GM19025 (cell line): ENCODE data around the gene PCSK5.

Experiments
- ATAC-seq: cut with Tn5 transposase; IDR thresholded peaks from one replicate; pipeline ENCODE4 v1.9.1; 2021; ENCODE audit warnings: mild to moderate bottlenecking, low read depth, moderate library complexity; ENCODE audit not compliant: unreplicated experiment

The PCSK5 gene

DNA sequence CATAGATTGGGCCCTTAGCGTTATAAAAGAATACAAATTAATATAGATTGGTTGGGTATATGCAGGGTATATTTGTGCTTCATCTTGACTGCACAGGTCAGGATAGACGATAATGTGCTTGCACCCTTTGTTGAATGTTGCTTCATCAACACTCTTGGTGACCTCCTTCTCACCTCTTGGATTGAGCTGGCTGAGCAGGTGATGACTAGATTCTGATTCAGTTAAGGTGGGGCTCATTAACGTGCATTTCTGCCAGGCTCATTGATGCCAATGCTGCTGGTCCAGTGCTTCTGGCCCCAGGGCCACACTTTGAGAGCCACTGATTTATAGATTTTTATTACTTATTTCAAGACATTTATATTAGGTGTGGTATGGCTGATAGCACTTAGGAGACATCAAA, 27.7 kb downstream of the PCSK5 start:
- no peak for ATAC-seq

DNA sequence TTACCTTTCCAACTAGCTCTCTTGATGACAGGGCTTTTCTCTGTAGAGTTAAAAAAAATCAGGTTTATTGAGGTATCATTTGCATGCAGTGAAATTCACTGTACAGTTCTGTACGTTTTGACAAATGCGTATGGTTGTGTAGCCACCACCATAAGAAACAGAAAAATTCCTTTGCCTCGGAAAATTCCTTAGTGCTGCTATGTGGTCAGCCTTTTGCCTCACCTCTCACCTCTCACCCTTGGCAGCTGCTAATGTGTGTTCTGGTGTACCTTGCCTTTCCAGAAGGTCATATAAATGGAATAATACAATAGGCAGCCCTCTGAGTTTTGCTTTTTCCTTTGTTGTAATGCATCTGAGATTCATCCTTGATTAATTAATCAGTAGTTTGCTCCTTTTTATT, 28.4 kb downstream of the PCSK5 start:
- no peak for ATAC-seq

DNA sequence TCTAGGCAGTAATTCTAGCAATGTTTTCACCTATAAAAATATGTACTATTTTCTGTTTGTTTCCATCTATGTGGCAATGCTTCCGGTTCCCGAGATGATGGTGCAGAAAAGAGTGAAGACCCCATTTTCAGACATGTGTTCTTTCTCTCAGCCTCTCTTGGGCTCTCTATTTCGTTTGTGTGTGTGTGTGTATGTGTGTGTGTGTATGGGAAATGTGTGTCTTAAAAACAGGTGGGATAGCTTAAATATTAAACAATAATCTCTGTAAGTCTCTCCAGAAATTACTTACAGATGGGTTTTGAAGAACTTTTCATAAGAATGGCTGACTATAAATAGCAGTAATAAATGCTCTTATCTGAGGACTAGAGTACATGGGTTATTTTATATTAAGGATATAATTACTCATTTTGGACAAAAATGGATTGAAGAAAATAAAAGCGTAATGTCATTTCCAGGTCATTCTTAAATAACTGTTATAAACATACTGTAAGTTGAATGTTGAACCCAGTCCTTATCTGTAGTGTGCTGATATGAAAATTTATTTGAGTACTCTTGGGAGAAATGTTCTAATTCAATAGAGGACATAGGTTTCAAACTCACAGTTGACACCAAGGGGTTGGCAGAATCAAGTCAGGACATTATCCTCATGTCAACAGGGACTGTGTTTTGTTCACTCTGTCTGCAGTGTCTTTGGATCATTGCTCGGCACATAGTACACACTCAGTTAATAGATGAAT, 31.1 kb downstream of the PCSK5 start:
- no peak for ATAC-seq

DNA sequence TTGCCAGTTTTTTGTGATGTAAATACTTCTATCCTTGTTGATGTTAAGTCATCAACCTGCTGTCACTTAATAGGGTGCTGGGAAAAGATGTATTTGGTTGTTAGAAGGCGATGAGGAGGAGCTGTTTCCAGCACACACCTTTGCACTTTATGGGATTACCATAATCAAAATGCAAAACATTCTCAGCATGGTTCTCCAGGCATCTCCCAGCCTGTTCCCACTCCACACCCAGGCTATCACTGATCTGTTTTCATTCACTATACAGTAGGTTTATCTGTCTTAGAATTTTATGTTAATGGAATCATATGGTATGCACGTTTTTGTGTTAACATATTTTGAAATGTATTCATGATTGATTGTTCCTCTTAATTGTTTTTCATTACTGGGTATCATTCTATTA, 35.9 kb downstream of the PCSK5 start:
- ATAC-seq, result no peak

DNA sequence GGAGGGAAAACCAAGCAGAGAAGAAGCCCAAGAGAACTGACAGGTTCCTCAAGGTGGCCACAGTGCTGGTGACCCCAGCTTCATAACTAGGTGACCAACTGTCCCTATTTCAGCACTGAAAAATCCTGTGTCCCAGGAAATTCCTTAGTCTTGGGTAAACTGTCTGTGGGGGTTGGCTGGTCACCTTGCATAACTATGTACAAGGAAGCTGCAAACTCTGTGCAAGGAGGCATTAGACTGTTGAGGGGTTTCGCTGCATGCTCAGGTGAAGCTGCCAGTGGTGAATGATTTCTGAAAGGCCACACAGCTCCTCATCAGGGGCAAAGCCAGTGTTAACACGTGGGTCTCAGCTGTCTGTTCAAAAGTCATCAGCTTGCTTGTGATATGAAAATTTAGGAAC, 36.9 kb downstream of the PCSK5 start:
- ATAC-seq, result no peak

DNA sequence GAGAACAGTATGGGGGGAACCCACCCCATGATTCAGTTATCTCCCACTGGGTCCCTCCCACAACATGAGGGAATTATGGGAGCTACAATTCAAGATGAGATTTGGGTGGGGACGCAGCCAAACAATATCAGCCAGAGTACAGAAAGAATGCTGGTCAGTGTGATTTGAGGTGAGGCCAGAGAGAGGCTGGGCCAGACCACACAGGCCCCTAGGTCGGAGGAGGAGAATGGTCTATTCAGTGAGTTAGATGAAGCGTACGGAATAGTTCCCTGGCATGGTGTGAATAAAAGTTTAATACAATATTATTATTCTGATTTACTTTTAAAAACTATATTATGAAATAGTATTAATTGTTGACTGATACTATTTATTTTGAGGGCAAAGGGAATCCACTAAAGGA, 39.7 kb downstream of the PCSK5 start:
- ATAC-seq, result no peak

DNA sequence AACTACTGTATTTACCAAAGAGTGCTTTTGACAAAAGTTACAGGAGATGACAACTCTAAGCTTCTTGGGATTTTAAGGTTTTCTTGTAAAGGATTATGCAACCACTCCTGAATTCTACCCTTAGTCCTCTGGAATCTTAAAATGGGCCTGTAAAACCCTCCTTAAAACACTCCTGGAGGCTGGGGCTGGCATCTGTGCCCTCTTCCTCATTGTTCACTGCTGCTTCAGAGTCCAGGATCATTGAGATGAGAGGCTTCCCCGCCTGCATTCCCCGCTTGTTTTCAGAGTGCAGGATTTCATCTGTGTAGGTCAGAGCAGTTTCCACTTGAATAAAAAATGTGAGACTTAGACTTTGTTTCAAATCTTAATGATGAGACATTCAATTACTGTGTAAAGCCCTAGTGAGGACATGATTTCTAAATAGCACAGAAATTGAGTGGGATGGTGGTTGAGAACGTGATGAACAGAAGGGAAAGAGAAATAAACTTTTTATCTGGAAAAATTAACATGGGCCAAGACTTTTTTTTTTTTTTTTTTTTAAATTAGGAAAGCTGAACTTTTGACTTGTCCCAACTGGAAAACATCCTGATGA, 40.4 kb downstream of the PCSK5 start:
- no peak for ATAC-seq

DNA sequence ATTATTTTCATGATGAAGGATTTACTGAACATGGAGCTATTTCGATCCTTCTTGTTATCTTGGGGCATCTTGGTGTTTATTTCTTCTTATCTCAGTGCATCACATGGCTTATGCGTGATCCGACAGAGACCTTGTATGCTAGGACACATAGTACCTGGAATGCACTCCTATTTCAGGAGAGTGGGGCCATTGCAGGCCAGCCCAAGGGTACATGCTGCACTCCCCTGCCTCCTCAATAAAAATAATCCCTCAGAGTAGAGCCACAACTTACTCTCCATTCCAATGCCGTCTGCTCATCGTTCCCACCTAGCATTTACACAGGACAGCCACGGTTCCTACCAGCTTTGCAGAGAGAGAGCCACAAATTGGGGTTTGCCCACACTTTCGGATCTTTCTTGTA, 43.5 kb downstream of the PCSK5 start:
- ATAC-seq, result no peak

DNA sequence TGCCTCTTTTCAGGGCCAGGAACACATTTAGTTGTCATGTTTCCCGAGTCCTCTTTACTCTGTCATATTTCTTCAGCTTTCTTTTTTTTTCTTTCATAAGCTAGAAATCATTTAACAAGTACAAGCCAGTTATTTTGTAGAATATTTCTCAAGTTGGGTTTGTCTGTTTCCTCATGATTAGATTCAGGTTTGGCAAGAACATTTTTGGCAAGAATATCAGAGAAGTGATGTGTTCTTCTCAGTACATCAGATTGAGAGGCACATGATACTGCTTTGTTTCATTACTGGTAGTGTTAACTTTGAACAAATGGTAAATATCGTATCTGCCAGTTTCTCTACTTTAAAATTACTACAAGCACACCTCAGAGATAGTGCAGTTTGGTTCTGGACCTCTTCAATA, 45.1 kb downstream of the PCSK5 start:
- ATAC-seq, result no peak

DNA sequence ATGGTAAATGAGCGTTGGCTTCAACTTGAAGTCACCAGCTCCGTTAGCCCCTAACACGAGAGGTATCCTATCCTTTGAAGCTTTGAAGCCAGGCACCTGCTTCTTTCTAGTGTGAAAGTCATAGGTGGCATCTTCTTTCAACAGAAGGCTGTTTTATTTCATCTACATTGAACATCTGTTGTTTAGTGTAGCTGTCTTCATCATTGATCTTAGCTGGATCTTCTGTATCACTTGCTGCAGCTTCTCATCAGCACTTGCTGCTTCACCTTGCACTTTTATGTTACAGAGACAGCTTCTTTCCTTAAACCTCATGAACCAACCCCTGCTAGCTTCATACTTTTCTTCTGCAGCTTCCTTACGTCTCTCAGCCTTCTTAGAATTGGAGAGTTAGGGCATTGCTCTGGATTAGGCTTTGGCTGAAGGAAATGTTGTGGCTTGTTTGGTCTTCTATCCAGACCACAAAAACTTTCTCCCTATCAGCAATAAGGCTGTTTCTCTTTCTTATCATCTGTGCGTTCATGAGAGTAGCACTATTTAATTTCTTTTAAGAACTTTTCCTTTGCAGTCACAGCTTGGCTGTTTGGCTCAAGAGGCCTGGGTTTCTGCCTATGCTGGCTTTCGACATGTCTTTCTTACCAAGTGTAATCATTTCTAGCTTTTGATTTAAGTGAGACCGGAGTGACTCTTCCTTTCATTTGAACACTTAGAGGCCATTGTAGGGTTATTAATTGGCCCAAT, 47.2 kb downstream of the PCSK5 start:
- no peak for ATAC-seq

DNA sequence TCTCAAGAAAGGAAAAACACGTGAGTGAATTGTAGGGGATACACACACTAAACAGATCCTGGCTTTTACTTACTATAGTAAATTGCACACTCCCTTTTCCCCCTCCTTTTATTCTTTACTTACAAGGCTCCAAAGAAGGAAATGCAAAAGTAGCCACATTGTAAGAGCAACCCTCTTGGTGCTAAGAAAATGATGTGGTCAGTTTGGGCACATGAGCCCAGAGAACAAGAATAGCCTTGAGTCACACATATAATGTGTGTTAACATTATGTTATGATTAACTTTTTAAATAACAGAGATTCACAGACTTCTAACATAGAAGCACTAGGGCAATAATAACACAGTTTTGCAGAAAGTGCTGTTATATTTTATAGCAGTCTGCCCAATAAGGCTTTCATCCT, 48.5 kb downstream of the PCSK5 start:
- ATAC-seq, result no peak

DNA sequence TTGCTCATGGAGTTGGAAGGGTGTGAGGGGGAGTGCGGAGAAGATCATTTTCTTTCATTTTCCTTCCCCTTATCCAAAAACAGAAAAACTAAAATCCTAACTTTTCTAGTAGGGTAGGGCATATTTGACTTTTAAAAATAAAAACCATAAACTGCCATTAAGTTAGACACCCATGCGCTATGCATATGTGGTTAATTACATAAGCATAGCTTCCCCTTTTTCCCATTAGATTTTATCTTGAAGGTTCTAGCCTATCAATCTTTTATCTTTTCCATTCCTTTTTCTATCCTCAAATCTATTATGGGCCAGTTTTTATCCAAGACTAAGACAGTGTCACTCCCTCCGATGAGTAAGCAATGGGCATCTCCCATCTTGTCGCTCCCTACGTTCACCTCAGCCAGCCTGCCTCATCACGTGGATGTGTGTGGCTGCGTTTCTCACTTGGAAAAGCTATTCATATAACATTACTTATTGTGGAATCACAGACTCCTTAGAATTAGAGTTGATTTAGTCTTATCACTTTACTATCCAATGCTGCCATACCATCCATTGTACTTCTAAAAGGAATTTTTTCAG, 49.2 kb downstream of the PCSK5 start:
- no peak for ATAC-seq

DNA sequence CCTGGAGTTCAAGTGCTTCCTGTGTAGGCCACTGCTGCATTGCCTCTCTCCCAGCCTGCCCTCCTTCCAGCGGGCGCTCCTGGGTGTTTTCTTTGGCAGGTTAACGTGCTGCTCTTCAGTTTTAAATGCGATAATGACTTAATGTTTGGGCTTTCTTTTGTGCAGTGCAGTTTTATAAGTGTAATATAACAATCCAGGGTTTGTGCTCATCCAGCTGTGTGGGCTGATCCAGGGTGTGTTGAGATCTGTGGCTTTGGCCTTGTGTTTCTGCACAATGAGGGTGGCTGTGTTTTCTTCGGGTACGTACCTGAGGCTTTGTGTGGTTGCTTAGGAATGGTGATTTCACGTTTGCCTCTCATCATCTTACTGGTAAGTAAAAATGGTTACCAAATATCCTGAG, 50.6 kb downstream of the PCSK5 start:
- no peak for ATAC-seq

DNA sequence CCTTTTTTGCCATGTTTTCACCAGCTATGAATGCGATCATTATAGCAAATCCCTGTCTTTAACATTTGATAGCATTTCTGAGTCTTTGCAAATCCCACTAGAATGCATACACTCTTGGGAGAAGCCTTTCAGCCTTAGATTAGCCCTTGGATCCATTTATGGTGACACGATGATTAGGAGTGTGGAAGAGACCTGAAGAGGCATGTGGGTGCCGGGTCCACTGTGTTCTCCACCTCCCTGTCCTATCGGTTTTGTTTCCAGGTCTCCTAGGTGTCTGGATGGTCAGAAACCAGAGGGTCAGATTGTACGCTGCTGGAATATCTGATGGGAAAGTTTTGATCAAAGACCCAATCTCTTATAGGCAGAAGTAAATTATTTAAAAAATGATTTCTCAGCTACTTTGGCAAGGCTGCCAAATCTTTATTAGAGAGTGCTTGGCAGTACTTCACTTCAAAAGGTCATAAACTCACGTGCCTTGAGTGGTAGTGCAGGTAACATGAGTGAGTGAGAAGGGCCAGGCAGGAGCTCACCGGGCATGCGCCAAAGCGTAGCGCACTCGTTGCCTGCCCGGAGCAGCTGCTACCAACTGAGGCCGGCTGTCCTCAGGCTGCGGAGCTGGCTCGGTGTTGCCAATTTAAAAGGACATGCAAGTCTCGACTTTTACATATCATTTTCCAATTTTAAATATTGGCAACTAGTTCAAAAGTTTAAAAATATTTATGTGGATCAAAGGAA, 51.3 kb downstream of the PCSK5 start:
- no peak for ATAC-seq

DNA sequence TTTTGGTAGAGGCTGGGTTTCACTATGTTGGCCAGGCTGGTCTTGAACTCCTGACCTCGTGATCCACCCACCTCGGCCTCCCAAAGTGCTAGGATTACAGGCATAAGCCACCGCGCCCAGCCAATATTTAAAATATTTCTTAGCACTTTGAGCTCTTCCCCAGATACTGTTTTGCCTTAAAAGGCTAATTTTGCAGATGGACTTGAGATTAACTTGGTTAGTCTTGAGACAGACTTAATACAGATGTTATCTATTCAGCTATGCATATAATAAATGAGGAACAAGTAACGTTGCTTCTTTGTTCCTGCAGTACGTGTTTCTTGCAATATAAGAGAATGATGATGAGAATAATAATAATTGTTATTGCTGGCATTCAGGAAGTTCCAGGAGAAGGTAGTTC, 56.3 kb downstream of the PCSK5 start:
- ATAC-seq, result no peak

DNA sequence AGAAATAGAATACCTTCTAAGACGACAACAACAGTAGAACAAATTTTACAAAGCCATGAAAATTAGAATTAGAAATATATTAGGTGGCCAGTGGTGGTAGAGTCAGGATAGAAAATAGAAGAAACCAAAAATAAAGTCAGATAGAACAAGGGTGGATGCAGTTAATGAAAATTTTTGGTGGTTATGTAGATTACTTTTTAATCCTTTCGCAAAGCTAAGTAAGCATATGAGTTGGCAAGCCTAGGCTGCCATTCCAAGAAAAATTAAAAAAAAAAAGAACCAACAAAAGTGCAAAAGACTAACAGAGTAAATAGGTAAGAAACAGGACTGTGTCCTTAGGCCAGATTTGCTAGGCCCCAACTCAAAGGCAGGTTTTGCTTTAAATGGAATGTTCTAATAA, 56.8 kb downstream of the PCSK5 start:
- ATAC-seq, result no peak

DNA sequence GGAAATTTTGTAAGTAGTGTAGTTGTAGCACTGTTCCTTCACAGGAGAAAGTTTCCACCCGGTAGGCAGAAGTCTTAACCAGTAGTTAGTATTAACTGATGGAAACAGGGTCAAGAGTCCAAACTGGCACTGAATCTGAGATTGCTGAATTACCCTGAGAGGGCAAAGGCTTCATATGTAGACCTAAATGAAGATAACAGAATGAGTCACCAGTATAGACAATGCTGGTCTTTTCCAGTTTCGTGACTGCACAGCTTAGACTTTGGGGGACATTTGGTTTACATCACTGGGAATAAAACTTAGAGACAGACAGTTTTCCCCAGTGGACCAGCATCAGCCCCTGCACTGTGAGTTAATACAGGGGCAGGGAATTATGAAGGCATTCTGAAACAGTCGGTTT, 60.5 kb downstream of the PCSK5 start:
- no peak for ATAC-seq

DNA sequence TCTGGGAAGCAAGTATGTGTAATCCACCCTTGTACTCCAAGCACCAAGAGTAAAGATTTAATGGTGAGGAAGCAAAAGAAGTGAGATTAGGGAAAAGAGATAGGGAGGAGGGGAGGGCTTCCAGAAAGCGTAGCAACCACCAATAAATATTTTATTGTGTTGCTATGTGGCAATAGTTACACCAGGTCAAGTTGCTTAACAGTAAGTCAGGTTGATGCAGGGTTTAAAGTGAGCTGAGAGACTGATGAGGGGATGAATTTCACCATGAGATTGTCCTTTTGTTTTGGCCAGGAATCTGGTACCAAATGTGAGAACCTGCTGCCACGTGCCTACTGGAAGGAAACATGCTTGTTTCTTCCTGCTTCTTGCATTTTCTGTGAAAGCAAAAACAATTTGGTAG, 62.7 kb downstream of the PCSK5 start:
- no peak for ATAC-seq

DNA sequence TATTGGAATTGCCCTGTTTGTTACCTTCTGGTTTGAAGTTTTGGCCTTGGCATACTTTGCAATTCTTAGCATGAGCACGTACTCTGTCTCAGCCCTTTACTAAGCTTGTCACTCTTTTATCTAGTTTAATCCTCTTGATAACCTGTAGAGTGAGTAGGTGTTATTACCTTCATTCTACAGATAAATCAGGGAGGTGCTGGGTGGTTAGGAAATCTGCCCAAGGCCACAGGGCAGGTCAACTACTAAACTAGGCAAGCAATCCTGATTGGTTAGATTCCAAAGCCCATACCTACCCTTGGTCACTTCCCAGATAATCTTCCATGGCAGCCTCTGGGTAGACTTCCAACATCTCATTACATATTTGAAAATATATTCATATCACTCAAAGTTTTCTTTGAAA, 65.7 kb downstream of the PCSK5 start:
- no peak for ATAC-seq

DNA sequence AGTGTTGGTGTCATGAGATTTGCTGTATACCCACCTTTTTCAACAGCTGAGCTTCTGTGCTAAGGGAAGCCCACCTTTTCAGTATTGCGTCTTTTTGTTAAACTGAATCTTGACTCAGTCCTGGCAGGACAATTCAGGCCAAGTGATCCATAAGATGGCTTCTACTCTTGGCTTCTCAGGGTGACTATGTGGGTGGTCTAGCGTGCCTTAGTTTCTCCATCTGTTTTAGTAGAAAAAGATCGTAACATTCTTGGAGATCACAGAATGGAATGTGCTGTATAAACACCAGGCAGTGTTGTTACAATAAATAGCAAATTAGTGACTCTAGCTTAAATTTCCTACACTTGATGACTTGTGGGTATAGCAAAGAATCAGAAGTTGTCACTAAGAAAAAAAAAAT, 66.6 kb downstream of the PCSK5 start:
- ATAC-seq, result no peak

DNA sequence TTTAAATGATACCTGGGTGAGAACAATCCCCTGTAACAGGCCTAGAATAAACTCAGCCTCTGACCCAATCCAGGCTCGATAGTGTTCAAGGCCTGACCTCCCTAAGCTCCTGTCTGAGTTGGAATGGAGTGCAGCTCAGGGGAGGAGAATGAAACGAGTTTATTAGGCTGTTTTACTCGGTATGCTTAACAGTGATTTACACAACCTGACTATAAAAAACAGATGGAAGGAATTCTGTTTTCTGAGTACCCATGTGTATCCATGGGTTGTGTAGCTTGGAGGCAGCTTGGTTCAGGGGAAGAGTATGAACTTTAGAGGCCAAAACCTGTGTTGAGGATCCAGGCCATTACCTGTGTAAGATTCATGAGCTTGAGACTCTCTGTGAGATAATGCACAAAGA, 67.8 kb downstream of the PCSK5 start:
- ATAC-seq, result no peak
